GM12891 (cell line): ENCODE data around the gene MAS1L.

Experiments
- POLR2A ChIP-seq: IDR thresholded peaks from 2 replicates; pipeline ENCODE4 v1.6.1; 2011; ENCODE audit warnings: low read depth, low read length, control low read depth
- POLR2AphosphoS5 ChIP-seq: IDR thresholded peaks from 2 replicates; pipeline ENCODE4 v1.6.1; 2011; ENCODE audit warnings: low read depth, low read length, control low read depth

DNA sequence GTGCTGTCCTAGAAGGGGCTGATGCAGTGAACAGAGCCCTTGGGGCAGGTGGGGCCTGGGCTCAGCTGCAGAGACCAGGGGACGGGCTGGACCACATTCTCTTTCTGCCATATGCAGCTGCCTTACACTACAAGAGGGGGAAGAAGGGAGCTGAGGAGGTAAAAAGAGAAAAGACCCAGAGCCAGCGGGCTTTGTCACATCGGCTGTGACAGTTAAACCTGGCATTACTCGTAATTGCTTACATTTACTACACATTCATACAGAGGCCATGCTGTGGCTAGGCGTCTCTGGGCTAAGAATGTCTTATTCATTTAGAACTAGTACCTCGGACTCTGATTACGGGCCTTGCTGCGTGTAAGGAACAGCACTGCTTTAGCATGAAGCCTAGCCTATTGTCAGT is 12.8 kb upstream of the MAS1L start:
- no peak for TF ChIP-seq POLR2A
- no peak for TF ChIP-seq POLR2AphosphoS5
